ENCODE results near the gene MYORG.

MYORG gene

GRCh38 chr9:34385561-34386230 lies 9.0 kb upstream of the MYORG start:
- H3K4me3 ChIP-seq (ENCODE audit: low read depth, low read length): no peak overlapping the region
- no peak for TF ChIP-seq CTCF (conservative IDR thresholded peaks at IDR 0.05; ENCODE audit: low read depth, low read length)
- DNase-seq (ENCODE audit: low read depth): no peak

- DNase-seq (ENCODE audit: low read depth): no peak
- no peak for TF ChIP-seq CTCF (conservative IDR thresholded peaks at IDR 0.05; ENCODE audit: low read depth, low read length)
- H3K4me3 ChIP-seq (ENCODE audit: low read depth, low read length): no peak overlapping the region
These were observed 7.9 kb upstream of the MYORG start for GRCh38 chr9:34384368-34385165.

GRCh38 chr9:34383904-34384303 lies 7.2 kb upstream of the MYORG start:
- no peak for TF ChIP-seq CTCF (conservative IDR thresholded peaks at IDR 0.05; ENCODE audit: low read depth, low read length)
- H3K4me3 ChIP-seq (ENCODE audit: low read depth, low read length): no peak overlapping the region
- no peak for DNase-seq (ENCODE audit: low read depth)

GRCh38 chr9:34382879-34383278 lies 6.2 kb upstream of the MYORG start:
- no peak for DNase-seq (ENCODE audit: low read depth)
- no peak overlapping the region for H3K4me3 ChIP-seq (ENCODE audit: low read depth, low read length)
- TF ChIP-seq CTCF (conservative IDR thresholded peaks at IDR 0.05; ENCODE audit: low read depth, low read length): no peak

- no peak for DNase-seq (ENCODE audit: low read depth)
- no peak overlapping the region for H3K4me3 ChIP-seq (ENCODE audit: low read depth, low read length)
- no peak for TF ChIP-seq CTCF (conservative IDR thresholded peaks at IDR 0.05; ENCODE audit: low read depth, low read length)
These were observed 5.4 kb upstream of the MYORG start for GRCh38 chr9:34382054-34382453.

GRCh38 chr9:34381323-34381722 lies 4.6 kb upstream of the MYORG start:
- DNase-seq (ENCODE audit: low read depth): no peak
- TF ChIP-seq CTCF (conservative IDR thresholded peaks at IDR 0.05; ENCODE audit: low read depth, low read length): no peak
- H3K4me3 ChIP-seq (ENCODE audit: low read depth, low read length): no peak overlapping the region
